Ishikawa (cell line): ENCODE measurements around the gene ABCB4.

Source experiments
- CEBPB ChIP-seq: IDR thresholded peaks from 2 replicates; pipeline ENCODE4 v1.6.1; 2012
- EGR1 ChIP-seq: IDR thresholded peaks from 2 replicates; pipeline ENCODE4 v1.6.1; 2012
- EP300 ChIP-seq: IDR thresholded peaks from 2 replicates; pipeline ENCODE4 v1.6.1; 2012; ENCODE audit warnings: borderline replicate concordance
- FOXM1 ChIP-seq: IDR thresholded peaks from 2 replicates; pipeline ENCODE4 v1.6.1; 2012; ENCODE audit warnings: low read depth, borderline replicate concordance
- MAX ChIP-seq: IDR thresholded peaks from 2 replicates; pipeline ENCODE4 v1.6.1; 2012
- NFIC ChIP-seq: IDR thresholded peaks from 2 replicates; pipeline ENCODE4 v1.6.1; 2012
- RAD21 ChIP-seq: IDR thresholded peaks from 2 replicates; pipeline ENCODE4 v1.6.1; 2012; ENCODE audit warnings: low read depth
- REST ChIP-seq: IDR thresholded peaks from 2 replicates; pipeline ENCODE4 v1.6.1; 2012; ENCODE audit warnings: low read depth, mild to moderate bottlenecking
- TAF1 ChIP-seq: IDR thresholded peaks from 2 replicates; pipeline ENCODE4 v1.6.1; 2012; ENCODE audit warnings: low read depth, mild to moderate bottlenecking
- TCF12 ChIP-seq: IDR thresholded peaks from 2 replicates; pipeline ENCODE4 v1.6.1; 2012; ENCODE audit warnings: low read depth
- ZBTB7A ChIP-seq: IDR thresholded peaks from 2 replicates; pipeline ENCODE4 v1.6.1; 2012; ENCODE audit warnings: low read depth

GRCh38 chr7:87448388-87448787, 27.1 kb downstream of the ABCB4 start:
- TF ChIP-seq TCF12, result no peak
- no peak for TF ChIP-seq TAF1
- no peak for TF ChIP-seq EGR1
- TF ChIP-seq ZBTB7A, result no peak
- no peak for TF ChIP-seq REST
- no peak for TF ChIP-seq NFIC
- TF ChIP-seq RAD21, result no peak
- TF ChIP-seq EP300, result no peak
- TF ChIP-seq CEBPB, result no peak
- no peak for TF ChIP-seq FOXM1
- no peak for TF ChIP-seq MAX
